DMS114 treated with DMSO at 0.1 percent for 48 hours (cell line): ENCODE measurements around the gene WSCD1.

Experiments used
- DNase-seq: peaks from one replicate; lab custom pipeline; 2025; ENCODE audit not compliant: unreplicated experiment; lab: John Stamatoyannopoulos, UW

Gene WSCD1

DNA sequence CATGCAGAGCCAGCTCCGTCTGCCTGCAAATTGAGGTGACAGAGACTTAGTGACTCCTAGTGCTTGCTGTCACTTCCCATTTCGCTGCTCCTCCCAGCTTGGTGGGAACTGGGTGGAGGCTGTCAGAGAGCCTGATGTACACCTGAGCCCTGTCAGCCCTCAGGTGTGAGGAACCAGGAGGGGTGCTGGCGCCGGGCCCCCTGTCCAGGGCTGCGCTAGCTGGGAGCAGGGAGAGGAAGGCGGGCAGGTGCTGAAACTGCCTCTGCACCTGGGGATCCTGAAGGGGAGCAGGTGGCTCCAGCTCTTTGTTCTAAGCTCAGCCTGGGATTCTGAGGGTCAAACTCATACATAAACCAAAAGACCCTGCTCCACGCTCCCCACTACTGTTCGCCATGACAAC, 10.8 kb upstream of the WSCD1 start:
- no peak for DNase-seq

- no peak for DNase-seq
Measured at GRCh38 chr17:6061290-6061689, 8.9 kb upstream of the WSCD1 start.

- DNase-seq, result no peak
Measured at GRCh38 chr17:6064868-6065267, 5.3 kb upstream of the WSCD1 start.

- no peak for DNase-seq
Measured at GRCh38 chr17:6065351-6065750, 4.8 kb upstream of the WSCD1 start.

DNA sequence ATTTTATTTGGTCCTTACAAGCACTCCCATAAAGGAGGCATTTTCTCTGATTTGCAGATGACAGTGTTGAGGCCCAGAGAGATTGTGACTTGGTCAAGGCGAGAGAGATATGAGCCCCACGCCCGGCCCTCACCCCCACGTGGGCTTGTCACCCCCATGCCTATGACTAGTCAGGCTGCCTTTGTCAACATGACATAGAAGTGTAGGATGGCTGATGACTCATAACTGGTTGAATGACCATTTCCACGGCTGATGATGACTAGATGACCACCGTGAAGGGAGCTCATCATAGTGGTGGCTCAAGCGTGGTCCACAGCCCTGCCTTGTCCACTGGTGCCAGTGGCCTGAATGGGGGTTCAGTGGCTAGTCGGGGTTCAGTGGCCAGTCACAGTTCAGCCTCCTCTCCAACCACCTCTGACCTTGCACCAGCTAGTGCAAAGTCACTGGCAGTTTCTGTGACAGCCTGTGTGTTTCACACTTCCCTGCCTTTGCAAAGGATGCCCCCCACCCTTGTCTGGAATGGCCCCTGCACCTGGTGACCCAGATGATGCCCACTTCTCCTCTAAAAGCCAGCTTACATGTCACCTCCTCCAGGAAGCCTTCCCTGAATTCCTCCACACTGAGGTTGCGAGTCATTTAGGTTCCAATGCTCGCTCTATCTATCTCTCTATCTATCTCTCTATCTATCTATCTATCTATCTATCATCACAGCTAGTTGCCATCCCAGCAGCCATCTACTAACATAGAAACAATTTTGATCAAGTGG, 3.8 kb upstream of the WSCD1 start:
- DNase-seq, result no peak

DNA sequence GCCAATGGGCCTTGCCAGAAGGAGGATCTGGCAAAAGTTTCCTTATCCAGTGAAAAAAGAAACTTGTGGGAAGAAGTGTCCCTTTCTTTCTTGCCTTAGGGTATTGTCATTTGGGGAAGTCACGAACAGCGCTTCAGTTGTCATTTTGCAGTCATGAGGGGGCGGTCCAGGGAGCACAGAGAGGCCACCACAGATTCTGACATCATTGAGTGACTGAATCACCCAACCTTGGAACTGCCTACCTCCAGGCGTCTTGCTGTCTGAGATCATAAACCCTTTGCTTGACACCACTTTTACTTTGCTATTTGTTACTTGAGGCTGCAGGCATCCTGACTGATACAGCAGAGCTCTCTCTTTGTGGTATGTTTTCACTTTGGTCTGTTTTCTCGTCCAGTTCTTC, 3.1 kb upstream of the WSCD1 start:
- no peak for DNase-seq

- DNase-seq, result no peak
Measured at GRCh38 chr17:6070430-6070912, 292 bp downstream of the WSCD1 start.

- no peak for DNase-seq
Measured at GRCh38 chr17:6070913-6071511, 833 bp downstream of the WSCD1 start.

GRCh38 chr17:6071528-6072065, 1.4 kb downstream of the WSCD1 start:
- DNase-seq, result no peak

DNA sequence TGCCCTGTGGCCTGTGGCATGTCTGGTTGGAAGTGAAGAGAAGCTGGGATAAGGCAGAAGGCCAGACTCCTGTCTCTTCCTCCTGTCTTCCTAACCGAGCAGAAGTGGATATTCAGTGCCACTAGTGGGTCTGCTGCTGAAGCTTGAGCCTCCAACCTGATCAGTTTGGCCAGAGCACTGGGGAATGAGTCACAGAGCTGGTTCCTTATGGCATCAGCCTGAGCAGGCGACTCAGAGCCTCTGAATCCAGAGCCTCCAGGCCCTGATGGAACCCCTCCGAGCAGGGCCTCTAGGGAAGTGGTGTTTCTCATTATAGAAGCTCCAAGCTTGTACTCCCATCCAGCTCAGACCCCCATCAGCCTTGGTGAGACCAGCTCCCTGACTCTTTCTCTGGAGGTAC, 2.0 kb downstream of the WSCD1 start:
- no peak for DNase-seq

DNA sequence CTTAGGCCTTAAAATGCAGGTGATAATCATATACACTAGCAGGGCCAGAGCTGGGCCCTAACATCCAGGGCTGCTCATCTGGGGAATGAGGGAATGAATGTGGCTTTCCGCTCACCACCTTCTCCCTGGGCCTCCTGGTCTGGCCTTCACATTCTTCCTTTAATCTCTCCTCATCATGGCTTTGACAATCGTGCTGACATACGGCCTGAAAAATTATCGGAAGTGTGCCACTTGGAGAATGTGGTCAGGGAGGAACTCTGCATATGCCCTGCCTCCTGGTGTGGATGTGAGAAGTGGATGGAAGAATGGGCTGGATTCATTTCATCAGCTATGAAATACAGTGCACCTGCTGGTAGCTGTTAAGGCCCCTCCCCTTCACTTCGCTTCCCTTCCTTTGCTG, 2.4 kb downstream of the WSCD1 start:
- no peak for DNase-seq

- no peak for DNase-seq
Measured at GRCh38 chr17:6073620-6074019, 3.4 kb downstream of the WSCD1 start.

DNA sequence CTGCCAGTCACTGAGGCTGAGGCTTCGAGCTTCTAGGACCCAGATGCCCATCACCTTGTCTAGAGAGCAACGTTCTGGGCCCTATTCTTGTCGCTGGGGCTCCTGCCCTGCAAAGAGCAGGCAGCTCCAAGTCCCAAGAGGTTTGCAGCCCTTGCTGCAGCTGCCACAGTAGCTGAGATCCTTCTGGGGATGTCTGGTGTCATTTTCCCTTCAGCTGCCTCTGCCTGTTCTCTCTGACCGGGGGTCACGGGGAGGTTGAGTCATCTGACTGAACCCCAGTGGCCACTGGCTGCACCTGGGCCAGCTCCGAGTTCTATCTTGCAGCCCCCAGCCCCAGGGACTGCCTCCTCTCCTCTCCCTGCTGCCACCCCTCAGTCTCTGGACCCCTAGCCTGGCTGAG, 4.9 kb downstream of the WSCD1 start:
- no peak for DNase-seq

DNA sequence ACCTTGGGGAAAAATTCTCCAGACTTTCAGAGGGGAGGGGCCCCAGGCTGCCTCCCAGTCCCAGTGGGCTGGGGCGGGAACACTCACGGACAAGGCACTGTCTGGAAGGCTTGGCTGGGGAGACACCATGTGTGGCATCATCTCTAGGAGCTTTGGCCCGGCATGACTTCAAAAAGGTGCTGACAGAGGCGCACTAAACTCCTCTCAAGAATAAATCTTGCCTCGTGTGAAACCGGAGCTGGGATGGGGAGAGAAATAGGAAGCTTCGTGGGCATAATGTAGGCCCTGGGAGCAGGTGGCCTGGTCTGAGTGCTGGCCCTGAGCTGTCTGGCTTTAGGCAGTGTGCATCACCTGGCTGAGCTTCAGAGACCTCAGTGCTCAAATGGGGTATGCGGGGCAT, 5.7 kb downstream of the WSCD1 start:
- no peak for DNase-seq

- no peak for DNase-seq
Measured at GRCh38 chr17:6077752-6078151, 7.6 kb downstream of the WSCD1 start.

DNA sequence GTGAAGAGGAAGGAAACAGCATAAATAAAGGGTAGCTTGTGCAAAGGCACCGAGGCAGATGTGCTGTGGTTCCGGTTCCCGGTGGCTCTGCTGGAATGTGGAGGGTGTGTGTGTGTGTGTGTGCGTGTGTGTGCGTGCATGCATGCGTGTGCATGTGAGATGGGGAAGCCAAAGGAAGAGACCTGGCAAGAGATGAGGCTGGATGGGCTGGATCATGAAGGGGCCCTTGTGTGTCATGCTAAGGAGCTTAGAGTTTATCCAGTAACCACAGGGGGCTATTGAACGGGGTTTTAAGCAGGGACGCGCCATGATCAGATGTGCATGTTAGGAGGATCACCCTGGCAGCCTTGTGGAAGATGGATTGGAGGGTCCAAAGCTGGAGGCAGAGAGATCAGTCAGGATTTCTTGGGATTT, 8.3 kb downstream of the WSCD1 start:
- DNase-seq, result no peak

DNA sequence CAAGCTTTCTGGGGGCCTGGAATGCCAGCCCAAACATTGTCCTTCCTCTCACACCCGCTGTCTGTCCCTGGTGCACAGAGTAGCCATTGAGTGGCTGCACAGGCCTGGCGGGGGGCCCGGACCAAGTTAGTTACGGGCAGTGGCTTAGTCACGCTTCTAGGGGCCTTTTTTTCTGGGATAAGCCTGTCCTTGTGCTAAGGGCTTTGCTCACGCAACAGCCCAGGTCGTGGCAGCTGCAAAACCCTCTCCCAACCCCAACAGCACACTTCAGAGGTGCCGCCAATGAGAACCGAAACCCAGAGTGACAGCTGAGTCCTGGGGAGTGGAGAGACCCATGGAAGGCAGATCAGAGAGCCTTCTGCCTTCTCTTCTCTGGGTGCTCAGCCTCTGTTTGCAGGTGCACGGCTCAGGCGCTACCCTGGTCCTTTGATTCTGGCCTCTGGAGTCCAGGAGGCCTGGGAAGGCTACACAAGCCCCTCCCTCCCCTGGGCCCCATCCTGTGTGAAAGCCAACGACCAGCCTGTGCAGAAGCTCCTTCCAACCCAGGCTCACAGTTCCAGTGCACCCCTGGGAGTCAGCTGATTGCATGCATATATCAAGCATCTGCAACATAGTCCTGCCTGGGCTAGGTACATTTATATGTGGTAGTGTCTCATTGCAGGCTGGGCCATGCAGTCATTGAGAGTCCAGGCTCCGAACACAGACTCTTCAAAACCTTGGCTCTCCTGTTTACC, 9.1 kb downstream of the WSCD1 start:
- no peak for DNase-seq

DNA sequence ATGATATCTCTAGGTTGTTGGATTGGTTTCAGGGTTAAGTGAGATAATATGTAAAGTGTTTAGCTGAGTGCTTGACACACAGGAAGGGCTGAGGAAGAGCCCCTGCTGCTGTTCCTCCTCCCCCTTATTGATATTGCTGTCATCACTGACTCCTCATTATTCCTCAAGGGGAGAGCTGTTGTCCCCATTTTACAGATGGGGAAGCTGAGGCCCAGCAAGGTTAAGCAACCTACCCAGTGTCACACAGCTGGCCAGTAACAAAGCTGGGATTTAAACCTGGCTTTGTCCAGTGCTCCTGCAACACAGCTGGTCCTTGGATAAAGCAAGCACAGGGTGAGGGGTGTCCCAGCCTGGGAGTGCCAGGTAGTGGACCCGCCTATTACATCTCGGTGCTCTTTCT, 9.8 kb downstream of the WSCD1 start:
- DNase-seq, result no peak

- no peak for DNase-seq
Measured at GRCh38 chr17:6080711-6081430, 10.7 kb downstream of the WSCD1 start.

DNA sequence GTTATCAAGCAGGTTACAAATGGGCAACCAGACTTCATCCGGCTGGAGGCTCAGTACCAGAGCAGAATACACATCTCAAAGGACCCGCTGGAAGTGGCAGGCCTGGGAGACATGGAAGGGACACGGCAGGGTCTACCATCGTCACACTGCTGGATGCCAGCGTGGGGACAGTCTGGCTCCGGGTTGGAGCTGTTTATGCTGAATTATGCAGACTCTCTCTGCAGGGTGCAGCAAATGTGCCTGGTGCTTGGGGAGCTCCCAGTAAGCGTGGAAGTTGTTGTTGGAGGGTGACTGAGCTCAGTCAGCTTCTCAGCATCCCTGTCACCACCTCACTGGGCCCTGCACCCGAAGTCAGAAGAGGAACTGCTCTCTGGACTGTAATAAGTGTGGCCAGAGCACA, 12.2 kb downstream of the WSCD1 start:
- no peak for DNase-seq
